Activated CD8-positive, alpha-beta memory T cell treated with anti-CD3 and anti-CD28 coated beads for 4 hours (primary cell): Measurements from ENCODE around the gene TESK1.
"Not testable (repeated sequence)": the region's sequence is repeated elsewhere in the genome, so short reads cannot be mapped to it uniquely, and the experiment has no call there.

Experiments
- DNase-seq, 2 donors: peaks; one replicate each; pipeline ENCODE4 v3.0.0-alpha.2; 2020; ENCODE audit warnings: low read depth in 2 of 2

Gene TESK1

DNA sequence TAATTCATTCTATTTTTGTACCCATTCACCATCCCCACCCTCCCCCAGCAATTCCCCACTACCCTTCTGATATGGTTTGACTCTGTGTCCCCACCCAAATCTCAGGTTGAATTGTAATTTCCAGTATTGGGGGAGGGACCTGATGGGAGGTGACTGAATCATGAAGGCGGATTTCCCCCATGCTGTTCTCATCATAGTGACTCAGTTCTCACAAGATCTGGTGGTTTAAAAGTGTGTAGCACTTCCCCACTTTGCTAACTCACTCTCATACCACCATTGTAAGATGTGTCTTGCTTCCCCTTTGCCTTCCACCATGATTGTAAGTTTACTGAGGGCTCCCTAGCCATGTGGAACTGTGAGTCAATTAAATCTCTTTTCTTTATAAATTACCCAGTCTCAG, 25.9 kb upstream of the TESK1 start:
- DNase-seq, result no peak

DNA sequence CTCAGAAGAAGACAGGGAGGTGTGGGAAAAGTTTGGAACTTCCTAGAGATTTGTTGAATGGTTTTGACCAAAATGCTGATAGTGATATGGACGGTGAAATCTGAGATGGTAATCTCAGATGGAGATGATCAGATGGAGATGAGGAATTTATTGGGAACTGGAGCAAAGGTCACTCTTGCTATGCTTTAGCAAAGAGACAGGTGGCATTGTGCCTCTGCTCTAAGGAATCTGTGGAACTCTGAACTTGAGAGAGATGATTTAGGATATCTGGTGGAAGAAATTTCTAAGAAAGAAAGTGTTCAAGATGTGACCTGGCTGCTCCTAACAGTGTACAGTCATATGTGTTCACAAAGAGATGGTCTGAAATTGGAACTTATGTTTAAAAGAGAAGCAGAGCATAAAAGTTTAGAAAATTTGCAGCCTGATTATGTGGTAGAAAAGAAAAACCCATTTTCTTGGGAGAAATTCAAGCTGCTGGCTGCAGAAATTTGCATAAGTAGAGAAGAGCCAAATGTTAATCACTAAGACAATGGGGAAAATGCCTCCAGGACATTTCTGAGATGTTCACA, 25.3 kb upstream of the TESK1 start:
- not testable (repeated sequence) for DNase-seq

DNA sequence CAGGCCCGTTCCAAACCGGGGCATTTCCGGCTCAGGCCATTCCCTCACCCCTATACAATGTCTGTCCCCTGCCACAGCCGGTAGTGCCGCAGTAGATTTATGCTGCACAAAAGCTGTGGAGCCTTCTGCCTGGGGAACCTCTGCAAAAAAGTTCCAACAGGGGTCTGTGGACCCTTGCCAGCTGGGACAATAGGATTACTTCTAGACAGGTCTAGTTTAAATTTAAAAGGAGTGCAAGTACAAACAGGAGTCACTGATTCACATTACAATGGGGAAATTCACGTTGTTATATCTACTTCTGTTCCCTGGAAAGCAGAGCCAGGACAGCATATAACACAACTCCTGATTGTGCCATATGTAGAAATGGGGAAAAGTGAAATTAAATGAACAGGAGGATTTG, 21.5 kb upstream of the TESK1 start:
- DNase-seq, result not testable (repeated sequence)

DNA sequence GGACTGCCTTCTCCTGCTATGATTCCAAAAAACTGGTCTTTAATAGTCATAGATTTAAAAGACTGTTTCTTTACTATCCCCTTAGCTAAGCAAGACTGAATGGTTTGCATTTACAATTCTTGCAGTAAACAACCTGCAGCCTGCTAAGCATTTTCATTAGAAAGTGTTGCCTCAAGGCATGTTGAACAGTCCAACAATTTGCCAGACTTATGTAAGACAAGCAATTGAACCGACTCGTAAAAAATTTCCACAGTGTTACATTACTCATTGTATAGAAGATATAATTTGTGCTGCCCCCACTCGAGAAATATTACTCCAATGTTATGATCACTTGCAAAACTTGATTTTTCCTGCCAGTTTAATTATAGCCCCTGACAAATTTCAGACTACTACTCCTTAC, 20.4 kb upstream of the TESK1 start:
- not testable (repeated sequence) for DNase-seq

DNA sequence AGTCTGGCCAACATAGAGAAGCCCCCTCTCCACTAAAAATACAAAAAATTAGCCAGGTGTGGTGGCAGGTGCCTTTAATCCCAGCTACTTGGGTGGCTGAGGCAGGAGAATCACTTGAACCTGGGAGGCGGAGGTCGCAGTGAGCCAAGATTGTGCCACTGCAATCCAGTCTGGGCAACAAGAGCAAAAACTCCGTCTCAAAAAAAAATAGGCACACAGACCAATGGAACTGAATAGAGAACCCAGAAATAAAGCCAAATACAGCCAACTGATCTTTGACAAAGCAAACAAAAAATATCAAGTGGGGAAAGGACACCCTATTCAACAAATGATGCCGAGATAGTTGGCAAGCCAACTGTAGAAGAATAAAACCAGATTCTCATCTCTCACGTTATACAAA, 16.6 kb upstream of the TESK1 start:
- not testable (repeated sequence) for DNase-seq

DNA sequence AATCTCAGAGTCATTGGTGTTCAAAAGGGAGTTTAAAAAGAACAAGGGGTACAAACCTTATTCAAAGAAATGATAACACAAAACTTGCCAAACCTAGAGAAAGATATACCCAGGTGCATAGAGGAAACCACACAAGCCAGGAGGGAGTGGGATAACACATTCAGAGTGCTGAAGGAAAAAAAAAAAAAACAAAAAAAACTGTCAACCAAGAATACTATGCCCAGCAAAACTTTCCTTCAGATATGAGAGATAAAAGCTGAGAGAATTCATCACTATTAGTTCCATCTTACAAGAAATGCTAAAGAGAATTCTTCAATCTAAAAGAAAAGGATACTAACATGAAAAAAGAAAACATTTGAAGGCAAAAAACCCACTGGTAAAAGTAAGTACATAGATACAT, 11.5 kb upstream of the TESK1 start:
- no peak for DNase-seq

DNA sequence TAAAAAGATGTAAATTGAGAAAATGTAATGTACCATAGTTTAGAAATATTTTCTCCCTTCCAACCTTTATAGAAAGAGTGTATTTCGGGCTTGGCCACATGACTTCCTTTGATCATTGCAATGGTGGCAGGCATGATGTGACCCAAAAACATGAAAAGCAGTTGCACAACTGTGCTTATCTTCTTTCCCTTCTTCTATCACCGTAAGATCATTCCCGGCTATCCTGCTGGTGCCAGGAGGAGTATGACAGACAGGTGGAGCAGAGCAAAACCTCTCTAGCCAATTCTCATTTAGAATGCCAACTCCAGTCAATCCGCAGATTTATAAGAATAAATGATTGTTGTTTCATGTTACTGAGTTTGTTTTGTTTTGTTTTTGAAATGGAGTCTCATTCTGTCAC, 10.6 kb upstream of the TESK1 start:
- no peak for DNase-seq

DNA sequence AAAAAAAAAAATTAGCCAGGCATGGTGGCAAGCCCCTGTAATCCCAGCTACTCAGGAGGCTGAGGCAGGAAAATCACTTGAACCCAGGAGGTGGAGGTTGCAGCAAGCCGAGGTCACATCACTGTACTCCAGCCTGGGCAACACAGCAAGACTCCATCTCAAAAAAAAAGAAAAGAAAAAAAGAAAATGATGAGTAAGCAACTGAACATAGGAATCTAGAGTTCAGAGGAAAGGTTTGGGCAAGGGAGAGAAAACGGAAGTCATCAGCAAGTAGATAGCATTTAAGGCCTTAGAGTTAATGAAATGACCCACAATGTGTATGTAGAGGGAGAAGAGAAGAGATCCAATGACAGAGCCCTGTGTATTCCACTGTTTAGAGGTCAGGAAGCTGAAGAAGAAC, 8.2 kb upstream of the TESK1 start:
- DNase-seq, result not testable (repeated sequence)

DNA sequence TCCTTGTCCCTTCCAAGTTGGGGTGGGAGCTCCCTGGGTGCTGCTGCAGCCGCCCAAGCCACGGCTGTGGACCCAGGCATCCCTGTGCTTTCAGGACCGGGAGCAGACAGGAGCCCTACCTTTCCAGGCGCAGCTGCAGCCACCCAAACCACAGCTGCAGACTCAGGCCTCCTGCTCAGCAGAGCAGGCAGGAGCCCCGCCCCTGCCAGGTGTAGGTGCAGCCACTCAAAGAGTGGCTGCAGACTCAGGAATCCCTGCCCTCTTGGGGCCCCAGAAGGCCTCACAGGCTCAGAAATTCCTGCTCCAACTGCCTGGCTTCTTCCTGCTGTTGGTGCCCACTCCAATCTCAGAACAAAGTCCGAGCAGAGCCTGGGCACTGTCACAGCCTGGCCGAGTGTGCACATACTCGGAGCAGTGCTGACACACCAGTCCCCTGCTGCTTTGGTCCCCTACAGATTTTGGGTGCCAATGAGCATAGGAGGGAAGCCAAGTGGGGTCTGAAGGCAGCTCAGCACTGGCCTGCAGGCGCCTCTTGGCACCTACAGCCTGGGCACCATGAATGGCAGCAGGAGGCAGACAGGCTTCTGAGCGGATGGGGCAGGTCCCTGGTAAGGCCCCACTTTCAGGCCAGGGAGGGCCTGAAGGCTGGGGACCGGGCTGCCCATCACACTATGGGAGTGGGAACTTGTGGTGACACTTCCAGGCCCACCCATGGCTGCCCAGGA, 6.0 kb upstream of the TESK1 start:
- DNase-seq, result no peak

DNA sequence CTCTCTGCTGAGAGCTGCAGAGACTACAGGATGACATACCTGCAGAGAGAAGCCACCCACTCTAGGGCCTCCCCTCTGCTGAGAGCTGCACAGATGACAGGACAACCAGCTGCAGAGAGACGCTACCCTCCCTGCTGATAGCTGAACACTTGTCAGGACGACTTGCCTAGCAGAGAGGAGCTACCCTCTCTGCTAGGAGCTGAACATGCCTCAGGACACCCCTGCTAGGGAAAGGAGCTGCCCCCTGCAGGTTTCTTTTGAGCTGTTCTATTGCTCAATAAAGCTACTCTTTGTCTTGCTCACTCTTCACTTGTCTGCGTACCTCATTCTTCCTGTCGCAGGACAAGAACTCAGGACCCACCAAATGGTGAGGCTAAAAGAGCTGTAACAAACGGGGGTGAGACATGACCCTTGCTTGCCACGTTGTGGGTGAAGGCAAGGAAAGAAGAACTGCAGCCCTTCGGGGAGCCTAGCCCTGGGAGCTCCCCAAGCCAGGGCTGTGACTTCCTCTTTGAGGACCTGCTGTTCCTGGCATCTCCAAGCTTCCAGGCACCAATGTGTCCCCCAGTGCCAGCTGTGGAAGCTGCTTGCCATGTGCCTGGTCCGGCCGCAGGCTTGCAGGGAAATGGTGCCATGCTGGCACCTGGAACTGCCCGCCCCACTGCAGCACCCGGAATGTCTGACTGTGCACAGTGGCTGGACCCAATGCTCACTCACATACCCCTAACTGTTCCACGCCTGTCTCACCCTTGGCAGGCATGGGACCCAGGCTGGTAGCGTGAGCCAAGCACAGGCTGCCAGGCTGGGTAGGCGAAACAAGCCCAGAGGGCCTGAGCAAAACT, 5.1 kb upstream of the TESK1 start:
- no peak for DNase-seq

DNA sequence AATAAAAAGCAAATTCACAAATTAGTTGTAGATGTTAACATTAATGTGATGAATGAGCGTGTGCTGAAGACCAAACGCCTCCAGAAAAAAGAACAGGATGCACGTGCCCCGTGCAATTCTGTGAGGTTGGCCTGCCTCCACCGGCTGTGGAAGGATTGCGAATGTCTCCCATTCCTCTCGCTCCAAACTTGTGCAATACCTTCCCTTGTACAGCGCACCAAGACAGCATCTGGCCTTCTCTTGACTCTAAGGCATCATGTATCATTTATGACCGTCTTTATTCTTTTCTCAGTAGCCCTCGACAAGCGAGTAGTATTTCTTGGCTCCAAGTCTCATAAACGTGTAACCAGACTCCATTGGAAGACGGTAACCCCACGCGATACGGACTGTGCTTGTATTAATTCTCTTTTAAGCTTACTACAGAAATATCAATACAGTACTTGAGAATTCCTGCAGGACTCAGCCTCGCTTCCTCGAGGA, 1.5 kb upstream of the TESK1 start:
- DNase-seq, result no peak

DNA sequence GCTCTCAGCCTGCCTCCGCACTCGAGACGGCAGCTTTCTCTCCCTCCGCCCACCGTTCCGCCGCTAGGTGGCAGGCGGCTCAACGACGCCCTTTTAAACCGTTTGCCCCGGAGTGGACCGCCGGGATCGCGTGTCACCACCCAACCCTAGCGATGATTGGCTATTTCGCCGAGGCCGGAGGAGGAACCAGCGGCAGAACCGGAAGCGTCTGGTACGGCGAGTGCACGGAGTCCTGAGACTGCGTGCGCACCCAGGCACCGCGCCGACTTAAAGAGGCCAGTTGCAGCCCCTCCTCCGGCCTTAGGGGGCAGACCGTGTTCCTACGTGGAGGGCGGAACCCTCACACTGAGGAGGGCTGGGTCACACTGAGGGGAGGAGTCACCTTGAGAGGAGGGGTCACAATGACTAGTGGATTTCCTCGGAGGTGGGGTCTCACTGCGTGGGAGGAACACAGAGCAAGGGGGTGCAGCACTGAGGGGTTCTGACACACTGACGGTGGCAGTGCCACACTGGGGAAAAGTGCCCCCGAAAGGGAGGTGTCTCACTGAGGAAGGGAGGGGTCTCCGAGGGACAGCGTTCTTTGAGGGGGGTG, 980 bp upstream of the TESK1 start:
- peak; percentile 97 to 99 for DNase-seq

DNA sequence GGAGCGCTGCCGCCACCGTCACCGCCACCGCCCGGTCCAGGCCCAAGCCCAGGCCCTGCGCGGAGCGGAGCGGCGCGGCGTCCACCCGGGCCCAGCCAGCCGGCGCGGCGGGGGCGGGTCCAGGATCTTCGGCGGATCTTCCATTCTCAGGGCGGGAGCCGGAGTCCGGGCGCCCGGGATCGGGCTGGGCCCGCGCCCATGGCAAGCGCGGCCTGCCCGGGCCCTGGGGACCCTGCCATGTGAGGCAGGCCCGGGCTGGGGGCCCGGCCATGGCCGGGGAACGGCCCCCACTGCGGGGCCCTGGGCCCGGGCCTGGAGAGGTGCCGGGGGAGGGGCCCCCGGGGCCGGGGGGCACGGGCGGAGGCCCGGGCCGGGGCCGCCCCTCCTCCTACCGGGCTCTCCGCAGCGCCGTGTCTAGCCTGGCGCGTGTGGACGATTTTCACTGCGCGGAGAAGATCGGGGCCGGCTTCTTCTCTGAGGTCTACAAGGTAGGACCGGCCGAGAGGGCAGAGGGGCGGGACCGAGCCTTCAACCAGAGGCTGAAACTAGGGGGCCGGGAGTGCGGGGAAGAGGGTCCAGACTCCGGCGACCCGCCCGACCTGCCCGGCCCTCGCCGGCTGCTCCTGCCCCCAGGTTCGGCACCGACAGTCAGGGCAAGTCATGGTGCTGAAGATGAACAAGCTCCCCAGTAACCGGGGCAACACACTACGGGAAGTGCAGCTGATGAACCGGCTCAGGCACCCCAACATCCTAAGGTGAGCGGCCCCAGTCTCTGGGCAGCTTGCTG, 482 bp downstream of the TESK1 start:
- DNase-seq, result peak in 1 of 2 donors; percentile 10

DNA sequence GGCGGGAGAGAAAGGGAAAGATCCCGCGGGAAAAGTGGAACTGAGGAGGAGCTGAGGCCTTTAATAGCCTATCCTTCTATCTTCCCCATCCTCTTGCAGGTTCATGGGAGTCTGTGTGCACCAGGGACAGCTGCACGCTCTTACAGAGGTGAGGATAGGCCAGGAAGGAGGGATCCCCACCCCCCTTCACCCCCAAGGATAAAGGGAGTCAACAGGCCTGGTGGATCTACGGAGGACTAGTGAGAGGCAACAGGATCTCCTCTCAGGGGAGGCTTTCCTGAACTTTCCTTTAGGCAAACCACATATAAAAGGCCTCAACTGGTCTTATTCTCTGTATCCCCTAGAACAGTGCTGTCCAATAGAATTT, 1.1 kb downstream of the TESK1 start:
- DNase-seq, result no peak

DNA sequence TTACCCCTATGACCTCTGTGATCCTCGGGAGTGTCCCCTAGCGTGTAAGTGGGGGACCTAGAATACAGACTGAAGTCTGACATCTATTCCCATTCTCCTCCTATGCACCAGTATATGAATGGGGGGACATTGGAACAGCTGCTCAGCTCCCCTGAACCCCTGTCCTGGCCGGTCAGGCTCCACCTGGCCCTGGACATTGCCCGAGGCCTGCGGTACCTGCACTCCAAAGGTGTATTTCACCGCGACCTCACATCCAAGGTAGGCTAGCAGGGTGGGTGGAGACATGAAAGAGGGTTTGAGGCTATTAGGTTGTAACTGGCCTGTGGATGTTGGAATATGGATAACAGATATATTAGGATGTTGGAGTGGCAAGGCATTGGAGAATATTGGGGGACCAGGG, 1.7 kb downstream of the TESK1 start:
- DNase-seq, result no peak

DNA sequence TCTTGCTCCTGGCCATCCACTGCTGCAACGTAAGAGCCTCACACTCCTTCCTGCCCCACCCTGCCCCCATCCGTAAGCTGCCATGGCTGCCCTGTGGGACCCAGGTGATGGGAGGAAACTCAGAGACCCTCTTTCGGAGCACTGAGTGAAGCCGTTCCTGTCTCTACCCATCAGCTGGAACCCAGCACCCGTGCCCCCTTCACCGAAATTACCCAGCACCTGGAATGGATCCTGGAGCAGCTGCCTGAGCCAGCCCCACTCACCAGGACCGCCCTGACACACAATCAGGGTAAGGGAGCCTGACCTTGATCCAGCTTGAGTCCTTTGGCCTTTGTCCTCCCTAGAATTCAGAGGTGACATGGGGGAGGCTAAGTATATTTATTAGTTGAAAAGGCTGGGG, 3.2 kb downstream of the TESK1 start:
- DNase-seq, result no peak

DNA sequence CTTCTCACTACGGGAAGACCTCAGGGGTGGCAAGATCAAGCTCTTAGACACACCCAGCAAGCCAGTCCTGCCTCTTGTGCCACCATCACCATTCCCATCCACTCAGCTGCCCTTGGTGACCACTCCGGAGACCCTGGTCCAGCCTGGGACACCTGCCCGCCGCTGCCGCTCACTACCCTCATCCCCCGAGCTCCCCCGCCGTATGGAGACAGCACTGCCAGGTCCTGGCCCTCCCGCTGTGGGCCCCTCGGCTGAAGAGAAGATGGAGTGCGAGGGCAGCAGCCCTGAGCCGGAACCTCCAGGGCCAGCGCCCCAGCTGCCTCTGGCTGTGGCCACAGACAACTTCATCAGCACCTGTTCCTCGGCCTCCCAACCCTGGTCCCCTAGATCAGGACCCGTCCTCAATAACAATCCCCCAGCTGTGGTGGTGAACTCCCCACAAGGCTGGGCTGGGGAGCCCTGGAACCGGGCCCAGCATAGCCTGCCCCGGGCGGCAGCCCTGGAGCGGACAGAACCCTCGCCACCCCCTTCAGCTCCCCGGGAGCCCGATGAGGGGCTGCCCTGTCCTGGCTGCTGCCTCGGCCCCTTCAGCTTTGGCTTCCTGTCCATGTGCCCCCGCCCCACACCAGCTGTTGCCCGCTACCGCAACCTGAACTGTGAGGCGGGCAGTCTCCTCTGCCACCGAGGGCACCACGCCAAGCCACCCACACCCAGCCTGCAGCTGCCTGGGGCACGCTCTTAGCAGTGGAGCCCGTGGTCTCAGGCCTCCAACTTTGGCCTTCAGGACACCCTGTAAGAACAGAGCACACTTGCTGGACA, 4.1 kb downstream of the TESK1 start:
- DNase-seq, result no peak

DNA sequence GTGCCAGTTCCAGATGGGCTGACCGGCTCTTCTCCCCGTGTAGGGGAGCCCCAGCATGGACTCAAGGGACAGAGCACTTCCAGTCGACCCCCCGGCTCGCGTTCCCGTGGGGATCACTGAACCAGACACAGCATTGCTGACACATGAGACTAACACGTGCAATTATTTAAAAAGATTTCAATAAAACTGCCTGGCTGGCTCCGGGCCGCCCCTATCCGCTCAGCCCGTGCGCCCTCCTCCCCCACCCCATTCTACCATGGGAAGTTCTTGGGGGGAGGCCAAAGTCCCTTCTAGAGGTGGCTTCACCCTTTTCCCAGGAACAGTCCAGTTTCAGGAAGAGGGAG, 4.7 kb downstream of the TESK1 start:
- no peak for DNase-seq

DNA sequence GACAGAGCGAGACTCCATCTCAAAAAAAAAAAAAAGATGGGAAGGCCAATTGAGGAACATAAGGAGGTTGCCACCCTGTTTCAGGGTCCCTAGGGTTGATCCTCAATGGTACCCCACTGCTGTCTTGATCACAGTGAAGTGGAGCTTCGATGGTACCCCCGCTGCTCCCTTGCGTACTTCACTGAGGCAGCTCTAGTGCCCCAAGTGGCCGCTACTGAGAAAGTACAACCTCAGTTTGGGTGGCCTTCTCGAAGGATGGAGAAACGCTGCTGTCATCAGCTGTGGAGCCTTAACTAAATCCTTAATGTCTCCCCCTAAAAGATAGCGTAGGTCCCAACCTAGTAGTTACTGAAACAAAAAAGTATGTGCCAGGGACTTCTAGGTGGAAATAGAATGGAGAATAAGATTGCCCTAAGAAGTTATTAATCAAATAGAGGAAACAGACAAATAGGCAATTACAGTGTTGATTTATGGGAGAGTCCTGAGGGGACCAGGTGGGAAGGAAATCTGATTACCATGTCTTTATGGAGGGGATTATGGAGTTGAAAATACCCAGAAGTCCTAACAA, 6.3 kb downstream of the TESK1 start:
- no peak for DNase-seq

DNA sequence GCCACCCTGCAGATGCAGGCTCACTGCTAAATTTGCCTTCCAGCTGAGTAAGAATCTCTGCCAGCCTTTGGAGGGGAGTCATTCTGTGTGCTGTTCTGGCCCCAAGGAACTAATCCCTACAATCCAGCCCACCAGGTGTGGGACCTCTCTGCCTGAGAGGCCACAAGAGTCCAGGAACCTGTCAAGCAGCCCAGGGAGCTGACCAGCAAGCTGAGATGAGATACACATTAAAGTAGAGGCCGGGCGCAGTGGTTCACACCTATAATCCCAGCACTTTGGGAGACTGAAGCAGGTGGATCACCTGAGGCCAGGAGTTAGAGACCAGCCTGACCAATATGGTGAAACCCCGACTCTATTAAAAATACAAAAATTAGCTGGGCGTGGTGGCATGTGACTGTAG, 7.0 kb downstream of the TESK1 start:
- DNase-seq, result not testable (repeated sequence)

DNA sequence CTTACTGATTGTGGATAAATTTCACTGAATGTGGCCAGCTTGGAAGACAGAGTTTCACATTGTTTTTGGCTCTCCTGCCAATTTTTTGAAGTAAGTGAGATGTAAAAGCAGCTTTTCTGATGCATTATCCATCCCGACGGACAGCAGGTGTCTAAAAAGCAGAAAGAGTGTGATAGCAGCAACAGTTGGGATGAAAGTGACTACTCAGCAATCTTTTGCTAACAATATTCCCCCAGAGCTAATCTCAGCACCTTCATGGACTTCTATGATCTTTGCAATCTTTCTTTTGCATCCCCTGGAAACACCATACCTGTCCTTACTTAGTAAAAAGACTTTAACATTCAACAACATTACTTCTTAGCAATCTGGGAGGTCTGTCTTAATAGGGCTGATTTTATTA, 7.8 kb downstream of the TESK1 start:
- no peak for DNase-seq
